ENCODE data around the gene KLF7.

The KLF7 gene

DNA sequence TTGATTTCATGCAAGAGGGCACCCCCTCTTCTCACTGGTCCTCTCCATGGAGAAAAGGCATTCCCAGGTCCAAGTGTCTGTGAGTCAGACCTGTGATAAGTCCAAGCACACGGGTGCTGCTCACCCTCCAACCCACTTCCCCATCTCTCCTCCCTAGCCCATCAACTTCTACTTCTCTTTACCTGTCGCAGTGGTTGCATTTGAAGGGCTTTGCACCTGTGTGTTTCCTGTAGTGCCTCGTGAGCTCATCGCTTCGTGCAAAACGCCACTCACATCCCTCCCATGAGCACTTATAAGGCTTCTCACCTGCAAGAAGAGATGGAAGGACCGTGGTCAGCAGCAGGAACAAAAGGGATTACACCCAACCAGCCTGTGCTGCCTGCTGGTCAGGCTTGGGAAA, 77.5 kb downstream of the KLF7 start:
- DNase-seq = peak; percentile 14

DNA sequence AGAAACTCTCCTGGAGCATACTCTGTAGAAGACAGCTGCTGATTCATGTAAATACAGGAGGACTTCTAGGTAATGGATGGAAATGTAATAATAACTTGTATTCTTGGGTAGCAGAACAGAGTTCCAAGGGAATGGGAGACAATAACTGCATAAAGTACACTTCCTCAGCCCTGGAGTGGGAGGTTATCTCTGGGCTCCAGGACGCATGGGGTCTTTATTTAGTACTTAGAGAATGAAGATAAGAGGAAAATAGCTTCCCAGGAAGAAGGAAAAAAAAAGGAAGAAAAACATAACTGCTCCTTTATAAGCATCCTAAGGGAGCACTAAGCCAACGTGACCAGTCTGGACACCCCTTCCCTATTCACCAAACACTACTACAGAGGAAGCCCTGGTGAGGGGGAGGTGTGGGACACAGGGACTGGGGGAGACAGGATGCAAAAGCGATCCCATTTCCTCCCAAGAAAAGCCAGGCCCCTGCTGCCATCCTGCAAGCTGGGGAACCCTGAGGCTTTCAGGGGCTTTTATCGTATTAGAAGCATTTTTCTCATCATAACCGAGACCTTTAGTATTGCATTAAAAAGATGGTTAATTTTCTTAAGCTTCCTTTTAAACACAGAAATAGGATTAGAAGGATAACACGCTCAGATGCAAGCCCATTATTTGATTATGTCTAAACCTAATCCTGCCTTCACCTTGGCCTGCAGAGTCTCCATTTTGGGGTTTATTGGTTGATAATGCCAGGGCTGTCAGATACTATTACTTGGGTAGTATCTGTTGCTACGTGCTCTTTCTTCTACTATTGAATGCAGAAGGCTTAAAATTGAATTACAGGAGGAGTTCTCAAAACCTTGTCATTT, 78.5 kb downstream of the KLF7 start:
- no peak for DNase-seq

DNA sequence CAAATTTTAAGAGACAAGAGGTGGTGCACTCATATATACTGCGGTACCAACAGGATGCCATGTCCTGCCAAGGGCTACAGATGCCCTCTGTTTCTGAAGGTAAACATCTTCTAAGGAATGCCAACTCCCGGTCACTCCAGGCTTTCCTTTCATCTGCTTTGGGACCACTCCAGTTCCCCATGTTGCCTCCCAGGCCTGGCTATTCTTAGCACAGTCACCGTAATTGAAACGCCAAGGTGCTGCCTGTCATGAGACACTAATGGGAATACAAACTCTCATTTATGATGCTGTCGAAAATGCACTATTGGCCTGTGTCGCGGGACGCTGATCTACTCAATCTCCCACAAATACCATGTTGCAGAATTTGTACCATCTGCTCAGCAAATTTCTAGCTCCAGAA, 79.6 kb downstream of the KLF7 start:
- no peak for DNase-seq

GRCh38 chr2:207085110-207085509, 80.6 kb downstream of the KLF7 start:
- no peak for DNase-seq

- DNase-seq = no peak
These were observed 82.2 kb downstream of the KLF7 start for GRCh38 chr2:207083361-207084110.

- no peak for DNase-seq
These were observed 83.1 kb downstream of the KLF7 start for GRCh38 chr2:207082619-207083018.

DNA sequence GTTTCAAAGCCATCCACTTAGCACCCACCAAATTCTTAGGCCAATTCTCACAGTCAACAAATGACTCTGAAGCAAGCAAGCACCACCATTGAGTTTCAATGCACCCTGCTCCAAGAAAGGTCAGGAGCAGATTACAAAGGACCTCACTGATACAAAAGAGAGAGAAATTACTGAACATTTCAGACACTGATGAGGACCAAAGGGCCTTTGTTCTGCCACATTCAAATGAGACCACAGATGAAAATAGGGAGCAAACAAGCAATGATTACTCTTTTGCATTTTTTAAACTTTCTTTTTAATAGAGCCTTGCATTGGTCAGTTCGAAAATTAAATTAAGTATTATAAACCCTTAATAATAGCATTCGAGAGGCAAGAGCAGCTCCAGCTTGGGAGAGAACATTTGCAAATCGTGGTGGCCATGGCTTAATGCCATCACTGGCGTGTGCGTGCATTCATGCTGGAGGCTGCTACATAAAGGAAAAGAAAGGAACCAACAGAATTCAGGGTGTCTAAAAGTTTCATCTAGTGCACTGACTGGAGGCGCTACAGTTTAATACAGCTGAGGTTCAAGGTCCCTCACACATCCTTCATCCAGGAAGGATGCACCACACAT, 87.5 kb downstream of the KLF7 start:
- DNase-seq = no peak

GRCh38 chr2:207077266-207077665, 88.5 kb downstream of the KLF7 start:
- DNase-seq = no peak

DNA sequence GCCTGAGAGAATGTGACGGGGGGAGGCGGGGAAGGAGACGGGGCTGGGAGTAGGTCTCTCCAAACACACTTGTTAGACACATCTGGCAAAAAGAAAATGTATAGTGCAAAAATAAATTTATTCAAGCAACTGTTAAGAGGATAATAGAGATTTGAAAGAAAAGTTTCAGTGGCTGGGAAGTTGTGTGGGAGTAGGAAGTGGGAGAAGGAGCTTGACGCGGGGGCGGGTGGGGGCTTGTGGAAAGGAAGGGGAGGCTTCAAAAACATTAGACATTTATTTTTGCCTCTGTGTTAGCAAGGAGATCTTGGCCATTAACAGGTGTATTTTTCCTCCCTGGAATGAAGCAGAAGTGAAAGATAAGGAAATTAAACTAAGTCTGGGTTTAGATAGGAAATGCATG, 90.3 kb downstream of the KLF7 start:
- DNase-seq = no peak

DNA sequence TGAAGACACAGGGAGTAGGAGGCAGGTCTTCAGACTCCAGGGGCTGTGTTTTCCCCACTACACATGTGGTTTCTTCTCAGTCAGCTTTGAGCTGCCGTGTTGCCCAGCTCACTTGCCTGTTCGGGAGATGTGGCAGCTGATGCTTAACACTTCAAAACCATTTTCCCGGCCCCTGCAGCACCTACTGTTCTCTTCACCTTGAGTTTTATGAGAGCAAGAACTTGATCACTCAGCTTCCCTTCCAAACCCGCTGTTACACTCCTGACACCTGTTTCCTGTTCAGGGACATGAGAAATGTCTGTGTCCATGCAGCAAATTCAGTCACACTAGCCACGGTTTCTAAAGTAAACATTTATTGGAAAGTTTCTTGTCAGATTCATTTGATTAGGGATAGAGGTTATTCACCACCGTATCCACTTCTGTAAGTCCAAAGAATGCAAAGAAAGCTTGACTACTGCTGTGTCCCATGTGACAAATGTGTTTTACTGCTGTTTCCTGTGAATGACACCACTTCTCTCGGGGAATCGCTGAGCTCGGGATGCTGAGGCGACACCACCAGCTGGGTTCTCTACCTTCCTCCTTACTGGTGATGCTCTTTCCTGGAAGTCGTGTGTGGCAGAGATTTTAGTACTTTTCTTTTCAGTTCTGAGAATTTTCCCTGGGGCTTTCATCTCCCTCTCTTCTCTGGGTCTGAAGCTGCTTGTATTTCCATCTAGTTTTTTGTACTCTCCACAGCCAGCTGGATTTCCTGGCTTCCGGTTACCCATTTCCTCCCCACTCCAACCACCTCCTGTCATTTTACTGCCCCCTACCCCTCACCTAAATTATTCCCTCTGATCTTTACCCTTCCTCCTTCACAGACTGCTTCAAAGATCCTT, 91.7 kb downstream of the KLF7 start:
- peak; percentile 27 for DNase-seq

- no peak for DNase-seq
These were observed 92.3 kb downstream of the KLF7 start for GRCh38 chr2:207073412-207073800.

GRCh38 chr2:207072571-207072970, 93.2 kb downstream of the KLF7 start:
- no peak for DNase-seq

GRCh38 chr2:207071820-207072219, 93.9 kb downstream of the KLF7 start:
- no peak for DNase-seq

DNA sequence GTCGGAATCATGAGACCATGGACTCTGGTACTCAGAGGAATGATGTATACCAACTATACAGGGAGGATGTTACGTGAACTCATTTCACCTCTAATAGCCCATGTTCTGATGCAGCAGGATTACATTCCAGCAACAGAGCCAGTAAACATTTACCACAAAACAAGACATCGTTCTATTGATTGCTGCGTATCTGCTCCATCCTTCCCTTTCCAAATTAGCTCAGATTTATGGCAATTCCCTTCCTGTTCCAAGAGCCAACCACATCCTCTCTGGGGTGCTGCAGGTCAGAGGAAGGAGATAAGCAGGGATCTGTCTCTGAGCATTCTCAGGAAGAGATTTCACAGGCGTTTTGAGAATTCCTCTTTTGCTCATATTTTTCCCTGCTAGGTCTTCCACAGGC, 98.3 kb downstream of the KLF7 start:
- DNase-seq = no peak

- no peak for DNase-seq
These were observed 98.8 kb downstream of the KLF7 start for GRCh38 chr2:207066791-207067460.

- no peak for DNase-seq
These were observed 99.6 kb downstream of the KLF7 start for GRCh38 chr2:207066166-207066565.

DNA sequence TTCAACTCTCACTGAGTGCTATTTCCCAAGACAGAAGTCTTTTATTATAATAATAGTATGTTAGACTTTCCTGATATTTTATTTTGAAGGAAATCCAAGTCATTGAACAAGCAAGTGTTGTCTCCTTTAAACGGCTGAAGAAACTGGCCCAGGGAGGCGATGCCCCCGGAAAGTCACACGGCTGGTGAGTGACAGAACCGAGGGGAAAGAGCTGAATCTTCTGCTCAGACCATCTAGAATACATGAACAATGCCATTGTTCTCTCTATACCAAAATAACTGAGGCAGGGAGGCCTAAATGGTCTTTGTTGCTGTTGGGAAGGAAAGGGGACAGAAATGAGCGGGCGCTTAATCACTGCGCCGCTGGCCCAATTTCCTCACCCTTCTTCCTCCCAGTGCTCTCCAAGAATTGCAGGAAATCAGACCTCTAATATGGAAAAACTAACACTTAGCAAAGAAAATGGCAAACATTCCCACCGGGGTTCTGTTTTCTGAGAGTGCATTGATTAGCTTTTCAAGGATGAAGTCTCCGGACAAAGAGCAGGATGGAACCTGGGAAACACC, 101.5 kb downstream of the KLF7 start:
- no peak for DNase-seq

DNA sequence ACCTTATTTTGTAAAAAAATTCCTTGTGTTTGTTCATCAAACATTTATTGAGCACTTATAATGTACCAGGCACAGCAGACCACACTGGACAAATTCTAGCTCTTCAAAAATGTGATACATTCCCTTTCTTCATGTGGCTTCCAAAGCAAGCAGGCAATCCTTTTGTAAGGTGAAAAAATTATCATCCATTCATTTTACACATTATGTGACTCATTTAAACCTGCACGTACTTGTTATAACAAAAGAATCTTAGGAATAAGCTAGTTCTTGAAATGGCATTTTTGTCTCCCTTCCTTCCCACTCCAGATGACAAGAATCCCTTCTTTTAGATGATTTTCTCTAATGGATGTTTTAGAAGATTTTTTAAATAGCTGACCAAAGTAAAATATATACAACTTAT, 104.6 kb downstream of the KLF7 start:
- DNase-seq = no peak

GRCh38 chr2:207055257-207055656, 110.5 kb downstream of the KLF7 start:
- DNase-seq = no peak

DNA sequence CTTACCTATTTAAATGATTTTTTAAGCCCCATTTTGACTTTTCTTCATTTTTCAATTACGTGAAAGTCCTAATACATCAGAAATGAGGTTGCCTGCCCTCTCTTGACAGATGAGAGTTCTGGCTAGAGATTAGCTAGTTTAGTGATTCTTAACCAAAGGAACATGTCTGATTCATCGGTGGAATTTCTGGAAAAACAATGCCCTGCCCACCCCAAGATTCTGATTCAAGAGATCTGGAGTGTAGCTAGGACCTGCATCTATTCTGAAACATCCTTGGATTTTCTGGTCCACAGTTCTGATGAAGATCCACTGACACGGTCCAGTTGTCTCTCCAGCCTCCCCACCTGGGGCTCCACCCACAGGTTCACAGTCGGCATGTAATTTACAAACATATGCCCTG, 111.2 kb downstream of the KLF7 start:
- no peak for DNase-seq

- DNase-seq = no peak
These were observed 114.3 kb downstream of the KLF7 start for GRCh38 chr2:207051385-207051965.

DNA sequence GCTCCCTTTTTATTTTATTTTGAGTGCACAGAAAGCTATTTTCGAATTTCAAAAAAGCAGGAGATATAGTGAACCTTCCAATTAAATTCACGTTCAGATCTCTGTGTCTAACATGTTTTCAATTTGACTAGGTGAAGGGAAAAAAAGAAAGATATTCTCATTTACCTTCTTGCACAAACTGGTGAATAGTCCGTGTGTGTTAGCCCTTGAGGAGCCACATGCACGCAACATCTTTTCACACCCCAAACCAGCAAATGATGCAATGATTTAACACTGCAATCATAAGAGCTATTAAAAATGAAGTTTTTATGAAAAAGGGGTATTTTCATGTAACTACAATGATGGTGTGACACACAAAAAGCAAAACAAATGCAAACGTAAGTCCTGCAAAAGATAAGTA, 116.6 kb downstream of the KLF7 start:
- DNase-seq = no peak
